MCF 10A (cell line): ENCODE results near the gene CDC42SE2. TPM values are rescaled to one million over a fixed set of nuclear protein-coding genes. Genes with fewer than 3 reads are reported as not detected.

Experiments
- BruUV-seq: library from RNA; stranded (reverse); fragments of 400-500 nt; replicated peaks from 2 replicates; lab custom pipeline; 2021; lab: Mats Ljungman, UMichigan
- CTCF ChIA-PET: fragments of 300-600 bp; sonication (Branson Sonifier 250); formaldehyde crosslinking; extraction: SDS; loops from one replicate; lab custom pipeline; 2021; ENCODE audit warnings: antibody characterized with exemption, inconsistent platforms; lab: Yijun Ruan, JAX
- POLR2A ChIA-PET: fragments of 300-600, 350-650 bp; sonication (Branson Sonifier 250); formaldehyde crosslinking; extraction: SDS; loops from one replicate; lab custom pipeline; 2020; ENCODE audit warnings: antibody characterized with exemption, inconsistent platforms; lab: Yijun Ruan, JAX
- DNase-seq: peaks from one replicate; pipeline ENCODE4 v3.0.0-alpha.2; 2018; ENCODE audit not compliant: unreplicated experiment
- H3K27ac Mint-ChIP-seq: one replicate; pipeline ENCODE4 v1.8.0; 2022; ENCODE audit warnings: mild to moderate bottlenecking, low read depth, mixed read lengths; ENCODE audit not compliant: unreplicated experiment
- H3K27me3 Mint-ChIP-seq: one replicate; pipeline ENCODE4 v1.8.0; 2022; ENCODE audit warnings: mixed read lengths; ENCODE audit not compliant: insufficient read depth, unreplicated experiment
- H3K36me3 Mint-ChIP-seq: one replicate; pipeline ENCODE4 v1.8.0; 2022; ENCODE audit warnings: mild to moderate bottlenecking, moderate library complexity, mixed read lengths; ENCODE audit not compliant: insufficient read depth, unreplicated experiment
- H3K4me1 Mint-ChIP-seq: one replicate; pipeline ENCODE4 v1.8.0; 2022; ENCODE audit warnings: mixed read lengths; ENCODE audit not compliant: insufficient read depth, unreplicated experiment
- H3K4me3 Mint-ChIP-seq: one replicate; pipeline ENCODE4 v1.8.0; 2022; ENCODE audit warnings: mild to moderate bottlenecking, moderate library complexity, mixed read lengths; ENCODE audit not compliant: unreplicated experiment
- H3K9me3 Mint-ChIP-seq: one replicate; pipeline ENCODE4 v1.8.0; 2022; ENCODE audit warnings: mixed read lengths; ENCODE audit not compliant: unreplicated experiment
- intact Hi-C: fragments of 100-400 bp; cut with micrococcal nuclease; formaldehyde crosslinking; loops from 2 replicates; pipeline ENCODE4 v1.14.1; 2022
- total RNA-seq: library from RNA; stranded (reverse); gene quantifications from 2 replicates; pipeline ENCODE4 v1.2.3, GENCODE V29; 2022
- TF ChIP-seq, protein P1 (sequence below): fragments of 200-600 bp; IDR thresholded peaks from one replicate; pipeline ENCODE4 v1.8.0; 2022; ENCODE audit warnings: antibody characterized with exemption, mild to moderate bottlenecking; ENCODE audit not compliant: unreplicated experiment

CDC42SE2 gene
- total RNA-seq, 1 experiment from 2014 or later, result 71.0 TPM

- H3K27me3 Mint-ChIP-seq, result no peaks in the 10 kb centered on the region
- BruUV-seq, result no TSS peak
- peaks cover 35% of the 10 kb centered on the region for H3K36me3 Mint-ChIP-seq
- intact Hi-C loops, result no loop called here
- H3K4me3 Mint-ChIP-seq, result no peak overlapping the region
- H3K9me3 Mint-ChIP-seq, result no peaks in the 10 kb centered on the region
- POLR2A ChIA-PET, result interaction anchor here (0.6 to 1.0 kb wide), 2 partner anchors 153 to 1316 kb away, joined by 3 to 6 read pairs; no protein-coding TSS in a partner anchor
- CTCF ChIA-PET, result interaction anchor here (0.5 to 1.3 kb wide), 9 partner anchors 8 to 1566 kb away, joined by 3 to 7 read pairs (median 4); partner anchors contain the start of gene CDC42SE2
- no peak overlapping the region for H3K27ac Mint-ChIP-seq
- peaks cover 5% of the 10 kb centered on the region for H3K4me1 Mint-ChIP-seq
- TF ChIP-seq, protein P1, sequence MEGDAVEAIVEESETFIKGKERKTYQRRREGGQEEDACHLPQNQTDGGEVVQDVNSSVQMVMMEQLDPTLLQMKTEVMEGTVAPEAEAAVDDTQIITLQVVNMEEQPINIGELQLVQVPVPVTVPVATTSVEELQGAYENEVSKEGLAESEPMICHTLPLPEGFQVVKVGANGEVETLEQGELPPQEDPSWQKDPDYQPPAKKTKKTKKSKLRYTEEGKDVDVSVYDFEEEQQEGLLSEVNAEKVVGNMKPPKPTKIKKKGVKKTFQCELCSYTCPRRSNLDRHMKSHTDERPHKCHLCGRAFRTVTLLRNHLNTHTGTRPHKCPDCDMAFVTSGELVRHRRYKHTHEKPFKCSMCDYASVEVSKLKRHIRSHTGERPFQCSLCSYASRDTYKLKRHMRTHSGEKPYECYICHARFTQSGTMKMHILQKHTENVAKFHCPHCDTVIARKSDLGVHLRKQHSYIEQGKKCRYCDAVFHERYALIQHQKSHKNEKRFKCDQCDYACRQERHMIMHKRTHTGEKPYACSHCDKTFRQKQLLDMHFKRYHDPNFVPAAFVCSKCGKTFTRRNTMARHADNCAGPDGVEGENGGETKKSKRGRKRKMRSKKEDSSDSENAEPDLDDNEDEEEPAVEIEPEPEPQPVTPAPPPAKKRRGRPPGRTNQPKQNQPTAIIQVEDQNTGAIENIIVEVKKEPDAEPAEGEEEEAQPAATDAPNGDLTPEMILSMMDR, result no peak
- DNase-seq, result no peak
Measured at GRCh38 chr5:131418846-131419245, 155.0 kb downstream of the CDC42SE2 start.

DNA sequence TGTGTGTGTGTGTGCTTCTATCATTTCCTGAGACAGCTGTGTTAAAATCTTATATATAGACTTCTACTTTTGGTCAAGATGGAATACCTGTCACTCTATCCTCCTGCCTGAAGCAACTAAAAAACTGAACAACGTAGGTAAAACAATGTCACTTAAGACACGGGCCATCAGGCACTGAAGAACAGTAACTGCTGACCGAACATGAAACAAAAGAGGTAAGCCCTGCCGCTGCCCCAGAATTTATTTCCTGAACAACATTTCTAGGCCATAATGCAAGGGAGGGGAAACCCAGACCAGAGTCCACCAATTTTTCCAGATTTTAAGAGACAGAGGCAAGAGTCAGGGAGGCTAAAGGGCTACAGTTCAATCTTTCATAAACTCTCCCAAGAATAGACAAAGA, 156.0 kb downstream of the CDC42SE2 start:
- no TSS peak for BruUV-seq
- ChIA-PET POLR2A (interaction anchor here (0.8 to 1.0 kb wide), 2 partner anchors 154 to 170 kb away, joined by 3 to 6 read pairs; no protein-coding TSS in a partner anchor), CTCF (interaction anchor here (0.6 to 1.3 kb wide), 10 partner anchors 9 to 630 kb away, joined by 3 to 5 read pairs (median 3); no protein-coding TSS in a partner anchor)
- H3K27ac Mint-ChIP-seq, result peak overlapping the region; percentile 53
- peaks cover 5% of the 10 kb centered on the region for H3K4me1 Mint-ChIP-seq
- TF ChIP-seq, protein P1, result no peak
- no peaks in the 10 kb centered on the region for H3K9me3 Mint-ChIP-seq
- H3K4me3 Mint-ChIP-seq, result no peak overlapping the region
- peaks cover 36% of the 10 kb centered on the region for H3K36me3 Mint-ChIP-seq
- no peak for DNase-seq
- intact Hi-C loops, result loop anchor here (5.0 to 10.0 kb wide), 2 partner anchors 167 to 375 kb away; partner anchors contain the start of gene FNIP1
- no peaks in the 10 kb centered on the region for H3K27me3 Mint-ChIP-seq

GRCh38 chr5:131423056-131423455, 159.2 kb downstream of the CDC42SE2 start:
- TF ChIP-seq, protein P1, result peak; percentile 50
- CTCF ChIA-PET, result interaction anchor here (0.7 to 1.4 kb wide), 6 partner anchors 12 to 1075 kb away, joined by 3 to 6 read pairs (median 4); no protein-coding TSS in a partner anchor
- H3K27ac Mint-ChIP-seq, result no peak overlapping the region
- H3K4me1 Mint-ChIP-seq, result no peaks in the 10 kb centered on the region
- BruUV-seq, result no TSS peak
- peaks cover 49% of the 10 kb centered on the region for H3K36me3 Mint-ChIP-seq
- POLR2A ChIA-PET, result interaction anchor here (0.7 kb wide), 1 partner anchor 279 kb away, joined by 4 read pairs; no protein-coding TSS in a partner anchor
- DNase-seq, result peak; percentile 38
- no peaks in the 10 kb centered on the region for H3K9me3 Mint-ChIP-seq
- intact Hi-C loops, result loop anchor here (1.0 to 10.0 kb wide), 4 partner anchors 164 to 641 kb away; partner anchors contain the start of gene FNIP1
- no peaks in the 10 kb centered on the region for H3K27me3 Mint-ChIP-seq
- H3K4me3 Mint-ChIP-seq, result no peak overlapping the region

GRCh38 chr5:131426011-131426410, 162.2 kb downstream of the CDC42SE2 start:
- H3K27me3 Mint-ChIP-seq, result no peaks in the 10 kb centered on the region
- H3K27ac Mint-ChIP-seq, result no peak overlapping the region
- TF ChIP-seq, protein P1, result no peak
- peaks cover 62% of the 10 kb centered on the region for H3K36me3 Mint-ChIP-seq
- POLR2A ChIA-PET, result interaction anchor here (1.1 kb wide), 1 partner anchor 254 kb away, joined by 3 read pairs; no protein-coding TSS in a partner anchor
- CTCF ChIA-PET, result interaction anchor here (0.5 to 1.9 kb wide), 3 partner anchors 10 to 236 kb away, joined by 3 to 11 read pairs (median 3); no protein-coding TSS in a partner anchor
- no peak for DNase-seq
- no TSS peak for BruUV-seq
- no peaks in the 10 kb centered on the region for H3K9me3 Mint-ChIP-seq
- H3K4me3 Mint-ChIP-seq, result no peak overlapping the region
- intact Hi-C loops, result loop anchor here (10.0 kb wide), 1 partner anchor 369 kb away; the partner anchor contains the start of gene FNIP1
- no peaks in the 10 kb centered on the region for H3K4me1 Mint-ChIP-seq
